AG10803 (cell line): Measurements from ENCODE around the gene SPTAN1.
A peak's percentile ranks its signal among the peaks of the same experiment; 100 is the strongest.

Experiments used
- DNase-seq: peaks from one replicate; pipeline ENCODE4 v3.0.0; 2010; ENCODE audit warnings: low read depth
- H3K4me3 ChIP-seq: 2 replicates; pipeline ENCODE4 v1.5.1; 2011; ENCODE audit warnings: mild to moderate bottlenecking, low read length, control low read depth
- TF ChIP-seq, protein P1 (sequence below): conservative IDR thresholded peaks from 2 replicates; pipeline ENCODE4 v1.5.1; 2011; ENCODE audit warnings: mild to moderate bottlenecking, low read length, control low read depth, inconsistent platforms

The SPTAN1 gene

DNA sequence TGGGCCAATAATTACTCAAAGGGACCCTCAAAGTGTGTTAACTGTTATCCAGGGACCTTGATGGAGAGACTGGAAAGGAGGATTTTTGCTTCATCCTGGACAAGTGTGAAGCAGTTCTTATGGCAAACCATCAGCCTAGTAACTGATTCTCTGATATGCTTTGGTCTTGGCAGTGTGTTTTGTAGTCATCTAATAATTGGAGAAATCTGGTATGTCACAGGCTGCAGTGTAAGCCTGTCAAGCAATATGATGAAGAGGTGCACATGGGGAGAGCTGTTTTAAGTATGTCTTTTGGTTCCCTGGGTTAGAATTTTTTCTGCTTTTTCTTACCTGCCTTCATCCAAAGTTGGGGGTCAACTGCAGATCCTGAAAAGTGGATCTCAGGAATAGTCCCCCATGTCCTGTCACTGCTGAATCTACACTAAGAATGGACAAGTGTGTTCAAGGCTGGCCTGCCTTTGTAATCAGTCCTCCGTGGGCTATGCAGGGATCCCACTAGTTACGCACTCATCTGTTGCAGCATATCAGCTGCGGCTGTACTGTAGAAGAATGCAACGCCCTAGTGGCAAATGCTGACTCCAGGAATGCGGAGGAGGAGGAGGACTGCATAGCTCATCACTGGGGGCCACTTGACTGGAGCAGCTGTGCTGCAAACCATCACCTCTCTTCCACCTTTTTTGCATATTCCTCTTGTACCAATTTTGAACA lies 1.9 kb downstream of the SPTAN1 start:
- DNase-seq, result peak; percentile 91
- TF ChIP-seq, protein P1, sequence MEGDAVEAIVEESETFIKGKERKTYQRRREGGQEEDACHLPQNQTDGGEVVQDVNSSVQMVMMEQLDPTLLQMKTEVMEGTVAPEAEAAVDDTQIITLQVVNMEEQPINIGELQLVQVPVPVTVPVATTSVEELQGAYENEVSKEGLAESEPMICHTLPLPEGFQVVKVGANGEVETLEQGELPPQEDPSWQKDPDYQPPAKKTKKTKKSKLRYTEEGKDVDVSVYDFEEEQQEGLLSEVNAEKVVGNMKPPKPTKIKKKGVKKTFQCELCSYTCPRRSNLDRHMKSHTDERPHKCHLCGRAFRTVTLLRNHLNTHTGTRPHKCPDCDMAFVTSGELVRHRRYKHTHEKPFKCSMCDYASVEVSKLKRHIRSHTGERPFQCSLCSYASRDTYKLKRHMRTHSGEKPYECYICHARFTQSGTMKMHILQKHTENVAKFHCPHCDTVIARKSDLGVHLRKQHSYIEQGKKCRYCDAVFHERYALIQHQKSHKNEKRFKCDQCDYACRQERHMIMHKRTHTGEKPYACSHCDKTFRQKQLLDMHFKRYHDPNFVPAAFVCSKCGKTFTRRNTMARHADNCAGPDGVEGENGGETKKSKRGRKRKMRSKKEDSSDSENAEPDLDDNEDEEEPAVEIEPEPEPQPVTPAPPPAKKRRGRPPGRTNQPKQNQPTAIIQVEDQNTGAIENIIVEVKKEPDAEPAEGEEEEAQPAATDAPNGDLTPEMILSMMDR, result peak; percentile 24; the same call in 1 of the 2 replicates
- peak overlapping the region; percentile 89 for H3K4me3 ChIP-seq

DNA sequence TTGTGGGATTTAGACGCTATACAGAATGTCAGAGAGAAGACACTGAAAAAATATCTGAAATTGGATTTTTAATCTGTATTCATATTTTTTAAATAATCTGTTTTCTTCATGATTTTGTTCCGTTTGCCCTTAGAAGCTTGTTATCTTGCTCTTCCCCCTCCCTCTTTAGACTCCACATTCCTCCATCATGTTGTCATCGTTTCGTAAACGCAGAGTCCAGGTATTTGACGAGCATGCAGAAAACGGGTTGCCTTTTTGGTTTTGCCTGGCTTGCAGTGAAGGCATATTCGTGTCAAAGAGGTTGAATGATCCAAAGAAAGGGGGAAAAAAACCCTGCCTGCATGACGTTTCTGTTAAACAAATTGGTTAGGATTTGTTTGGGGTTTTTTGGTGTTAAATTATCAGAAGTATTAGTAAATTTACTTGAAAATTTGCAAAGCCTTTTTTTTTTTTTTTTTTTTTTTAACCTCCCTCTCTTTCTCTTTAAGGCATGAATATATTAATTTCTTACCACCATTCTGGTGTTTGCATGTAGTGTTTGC lies 2.9 kb downstream of the SPTAN1 start:
- peak overlapping the region; percentile 89 for H3K4me3 ChIP-seq
- peak; percentile 58 for DNase-seq
- TF ChIP-seq, protein P1, result no peak

DNA sequence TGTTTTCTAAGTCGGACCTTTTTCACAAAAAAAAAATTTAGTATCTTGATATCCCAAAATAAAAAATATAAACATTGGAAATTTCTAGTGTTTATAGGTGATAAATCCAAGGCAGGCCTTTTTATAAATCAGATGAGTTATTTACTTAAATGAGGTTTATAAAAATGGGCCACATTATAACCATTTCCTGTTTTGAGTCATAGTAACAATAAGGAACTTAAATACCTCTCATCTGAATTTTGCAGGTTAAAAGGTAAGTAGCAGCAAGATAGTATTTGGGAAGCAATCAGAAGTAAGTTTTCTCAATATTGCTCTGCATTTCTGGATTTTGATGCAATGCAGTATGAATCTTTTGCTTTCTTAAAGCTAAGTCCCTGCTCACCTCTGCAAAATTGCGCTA lies 3.9 kb downstream of the SPTAN1 start:
- no peak for DNase-seq
- TF ChIP-seq, protein P1, result no peak
- H3K4me3 ChIP-seq, result no peak overlapping the region

DNA sequence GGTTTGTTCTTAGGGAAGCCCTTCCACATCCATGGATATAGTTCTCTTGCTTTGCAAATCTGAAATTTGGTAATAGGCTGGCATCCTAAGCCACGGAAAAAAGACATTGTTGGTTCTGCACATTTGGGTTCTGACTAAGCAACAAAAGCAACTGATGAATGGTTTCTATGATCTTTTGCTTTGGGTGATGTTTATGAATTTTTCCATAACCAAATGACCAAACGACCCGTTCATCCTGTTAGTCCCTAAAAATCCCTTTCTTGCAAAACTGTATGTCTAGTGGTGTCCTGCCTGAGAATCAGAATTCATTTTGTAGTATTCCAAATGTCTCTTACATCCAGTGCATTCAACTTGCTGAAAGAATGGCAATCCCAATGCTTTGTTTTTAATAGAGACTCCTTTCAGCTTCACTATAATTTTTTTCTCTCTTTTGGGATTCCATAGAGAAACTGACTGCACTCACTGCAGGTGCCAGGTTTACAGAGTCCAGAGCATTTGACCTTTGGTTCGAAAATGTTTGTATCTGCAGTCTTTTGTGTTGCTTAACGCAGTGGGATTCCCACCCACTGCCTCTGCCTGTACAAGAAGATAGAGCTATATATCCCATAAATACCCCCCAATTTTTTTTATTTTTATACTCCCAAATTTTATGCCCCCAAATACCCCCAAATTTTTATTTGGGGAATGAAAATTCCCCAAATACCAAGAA lies 4.7 kb downstream of the SPTAN1 start:
- DNase-seq, result no peak
- H3K4me3 ChIP-seq, result no peak overlapping the region
- TF ChIP-seq, protein P1, result no peak

DNA sequence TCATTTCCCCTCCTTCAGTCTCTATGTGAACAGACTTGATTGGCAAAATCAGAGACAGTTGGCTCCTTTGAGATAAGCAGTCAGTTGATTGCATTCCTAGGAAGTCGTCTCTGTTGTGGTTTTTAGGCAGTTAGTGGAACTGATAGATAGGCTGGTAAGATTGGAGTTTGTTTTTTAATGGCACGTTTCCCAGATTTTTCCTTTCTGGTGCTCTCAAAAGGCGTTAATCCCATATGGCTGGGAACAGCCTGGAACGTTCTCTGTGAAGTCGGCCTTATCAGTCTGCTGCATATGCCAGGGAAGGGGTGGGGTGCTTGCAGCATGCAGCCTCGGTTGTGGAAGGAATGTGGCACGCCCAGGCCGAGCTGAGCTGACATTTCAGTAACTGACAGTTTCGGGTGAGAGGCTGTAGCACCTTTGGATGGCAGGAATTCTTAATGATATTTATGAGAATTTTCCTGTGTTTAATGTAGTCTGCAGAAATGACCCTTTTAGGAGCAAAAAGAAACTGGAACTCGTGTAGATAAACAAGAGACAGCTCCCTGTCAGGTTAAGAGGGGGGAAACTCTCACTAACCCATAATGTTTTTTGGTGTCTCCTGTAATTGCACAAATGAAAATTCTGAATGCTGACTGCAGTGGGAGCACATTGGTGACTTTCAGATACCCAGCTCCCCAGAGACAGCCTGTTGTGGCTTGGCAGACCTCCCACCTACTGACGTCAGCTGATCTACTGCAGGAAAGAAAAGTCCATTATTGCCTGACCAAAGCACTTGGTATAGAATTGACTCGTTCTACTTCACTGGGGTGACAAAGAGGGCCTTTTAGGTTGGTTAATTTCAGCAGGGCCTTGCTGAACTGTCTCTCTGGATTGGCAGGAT lies 6.3 kb downstream of the SPTAN1 start:
- H3K4me3 ChIP-seq, result peak overlapping the region; percentile 26
- DNase-seq, result peak; percentile 86
- TF ChIP-seq, protein P1, result no peak

DNA sequence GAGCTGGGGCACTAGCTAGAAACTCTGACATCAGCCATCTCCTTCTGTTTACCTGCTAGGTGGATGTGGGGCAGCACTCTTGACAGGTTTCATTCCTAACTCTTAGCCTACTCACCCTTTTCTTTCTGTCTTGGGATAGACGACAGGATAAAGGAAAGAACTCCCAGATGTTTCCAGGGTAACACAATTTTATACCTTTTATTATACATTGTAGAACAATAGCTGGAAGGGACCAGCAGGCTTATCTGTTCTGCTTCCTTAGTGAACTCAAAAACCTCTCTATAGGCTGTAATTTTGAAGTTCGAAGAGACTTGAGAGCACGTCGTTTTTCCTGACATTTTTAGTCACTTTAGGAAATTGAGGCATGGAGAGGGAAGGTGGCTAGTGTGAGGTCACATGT lies 13.2 kb downstream of the SPTAN1 start:
- H3K4me3 ChIP-seq, result no peak overlapping the region
- TF ChIP-seq, protein P1, result no peak
- DNase-seq, result no peak
